OCI-LY7 (cell line): ENCODE data around the gene CEACAM4.

Experiments
- EZH2phosphoT487 ChIP-seq: fragments of 200-600 bp; sonication (generic); IDR thresholded peaks from 2 replicates; pipeline ENCODE4 v1.6.1; 2018; ENCODE audit warnings: low read depth, borderline replicate concordance, mild to moderate bottlenecking, mixed run types, antibody characterized with exemption, low read length, moderate library complexity, mixed read lengths
- TF ChIP-seq, protein P1 (sequence below): fragments of 200-600 bp; sonication (generic); conservative IDR thresholded peaks from 2 replicates; pipeline ENCODE4 v1.5.1; 2014; ENCODE audit warnings: mild to moderate bottlenecking, antibody characterized with exemption, low read length, moderate library complexity, mixed read lengths

DNA sequence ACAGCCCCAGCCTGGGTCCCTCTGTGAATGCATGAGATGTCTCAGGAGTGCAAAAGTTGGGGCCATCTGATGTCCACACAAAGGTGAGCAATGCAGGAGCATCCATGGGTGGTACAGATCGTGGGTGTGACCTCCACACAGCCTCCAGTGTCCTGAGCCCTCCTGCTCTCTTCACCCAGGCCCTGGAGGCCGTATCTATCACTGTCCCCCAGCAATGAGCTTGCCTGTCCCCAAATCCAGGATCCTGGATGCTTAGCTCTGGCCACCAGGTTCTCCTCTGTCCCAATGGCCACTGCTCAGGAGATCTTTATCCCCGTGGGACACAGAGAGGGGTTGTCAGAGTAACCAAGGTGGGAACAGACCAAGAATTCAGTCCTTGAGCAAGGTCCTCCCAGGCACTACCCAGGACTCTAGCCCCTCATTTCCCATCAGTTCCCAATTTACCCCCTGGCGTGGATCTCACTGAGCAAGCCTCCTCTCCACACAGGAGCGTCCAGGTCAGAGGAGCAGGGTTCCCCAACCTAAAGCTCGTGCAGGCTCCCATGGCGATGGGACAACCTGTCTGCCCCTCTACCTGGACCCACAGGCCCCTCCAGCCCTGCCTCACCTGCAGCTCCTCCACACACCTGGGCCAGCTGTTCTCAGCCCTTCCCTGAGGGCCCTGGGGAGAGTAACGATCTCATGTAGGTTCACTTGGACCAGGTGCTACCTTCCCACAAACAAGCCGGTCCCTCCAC, 39.6 kb downstream of the CEACAM4 start:
- TF ChIP-seq, protein P1, sequence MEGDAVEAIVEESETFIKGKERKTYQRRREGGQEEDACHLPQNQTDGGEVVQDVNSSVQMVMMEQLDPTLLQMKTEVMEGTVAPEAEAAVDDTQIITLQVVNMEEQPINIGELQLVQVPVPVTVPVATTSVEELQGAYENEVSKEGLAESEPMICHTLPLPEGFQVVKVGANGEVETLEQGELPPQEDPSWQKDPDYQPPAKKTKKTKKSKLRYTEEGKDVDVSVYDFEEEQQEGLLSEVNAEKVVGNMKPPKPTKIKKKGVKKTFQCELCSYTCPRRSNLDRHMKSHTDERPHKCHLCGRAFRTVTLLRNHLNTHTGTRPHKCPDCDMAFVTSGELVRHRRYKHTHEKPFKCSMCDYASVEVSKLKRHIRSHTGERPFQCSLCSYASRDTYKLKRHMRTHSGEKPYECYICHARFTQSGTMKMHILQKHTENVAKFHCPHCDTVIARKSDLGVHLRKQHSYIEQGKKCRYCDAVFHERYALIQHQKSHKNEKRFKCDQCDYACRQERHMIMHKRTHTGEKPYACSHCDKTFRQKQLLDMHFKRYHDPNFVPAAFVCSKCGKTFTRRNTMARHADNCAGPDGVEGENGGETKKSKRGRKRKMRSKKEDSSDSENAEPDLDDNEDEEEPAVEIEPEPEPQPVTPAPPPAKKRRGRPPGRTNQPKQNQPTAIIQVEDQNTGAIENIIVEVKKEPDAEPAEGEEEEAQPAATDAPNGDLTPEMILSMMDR: no peak
- no peak for TF ChIP-seq EZH2phosphoT487
